ENCODE measurements around the gene MAP7D1. TPM values are rescaled to one million over a fixed set of nuclear protein-coding genes. Genes with fewer than 3 reads are reported as not detected.

Gene MAP7D1
- total and polyA plus RNA-seq, 2 experiments from 2014 or later = 141 to 239 TPM

DNA sequence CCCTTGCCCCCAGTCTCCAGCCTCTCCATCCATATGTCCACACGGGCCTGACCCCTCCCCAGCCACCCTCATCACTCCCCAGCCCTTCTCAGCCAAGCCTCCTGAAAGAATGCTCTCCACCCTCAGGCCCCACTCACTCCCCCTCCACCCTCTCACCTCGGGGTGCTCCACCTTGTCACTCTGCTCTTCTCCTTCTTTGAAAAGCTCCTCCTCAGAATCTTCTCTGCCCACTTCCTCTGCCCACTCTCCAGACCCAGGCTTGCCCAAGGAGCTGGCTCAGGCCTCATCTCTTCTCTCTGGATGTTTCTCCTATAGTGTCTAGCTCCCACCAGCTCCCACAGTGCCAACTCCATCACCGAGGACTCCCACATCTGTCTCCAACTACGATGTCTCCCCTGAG is 44.8 kb upstream of the MAP7D1 start:
- Histone ChIP-seq H3K27ac (no peak overlapping the region), H3K4me3 (no peak overlapping the region), H3K4me1 (ENCODE audit: low read depth) (no peaks in the 10 kb centered on the region), H3K9me3 (ENCODE audit: low read depth) (no peaks in the 10 kb centered on the region), H3K36me3 (no peaks in the 10 kb centered on the region), H3K27me3 (no peaks in the 10 kb centered on the region)
- TF ChIP-seq, protein P1, sequence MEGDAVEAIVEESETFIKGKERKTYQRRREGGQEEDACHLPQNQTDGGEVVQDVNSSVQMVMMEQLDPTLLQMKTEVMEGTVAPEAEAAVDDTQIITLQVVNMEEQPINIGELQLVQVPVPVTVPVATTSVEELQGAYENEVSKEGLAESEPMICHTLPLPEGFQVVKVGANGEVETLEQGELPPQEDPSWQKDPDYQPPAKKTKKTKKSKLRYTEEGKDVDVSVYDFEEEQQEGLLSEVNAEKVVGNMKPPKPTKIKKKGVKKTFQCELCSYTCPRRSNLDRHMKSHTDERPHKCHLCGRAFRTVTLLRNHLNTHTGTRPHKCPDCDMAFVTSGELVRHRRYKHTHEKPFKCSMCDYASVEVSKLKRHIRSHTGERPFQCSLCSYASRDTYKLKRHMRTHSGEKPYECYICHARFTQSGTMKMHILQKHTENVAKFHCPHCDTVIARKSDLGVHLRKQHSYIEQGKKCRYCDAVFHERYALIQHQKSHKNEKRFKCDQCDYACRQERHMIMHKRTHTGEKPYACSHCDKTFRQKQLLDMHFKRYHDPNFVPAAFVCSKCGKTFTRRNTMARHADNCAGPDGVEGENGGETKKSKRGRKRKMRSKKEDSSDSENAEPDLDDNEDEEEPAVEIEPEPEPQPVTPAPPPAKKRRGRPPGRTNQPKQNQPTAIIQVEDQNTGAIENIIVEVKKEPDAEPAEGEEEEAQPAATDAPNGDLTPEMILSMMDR (IDR thresholded peaks at IDR 0.05; ENCODE audit: low read depth, low read length) = no peak
- no peak for DNase-seq (ENCODE audit: low read depth in 1 of 2, low spot score in 1 of 2)

DNA sequence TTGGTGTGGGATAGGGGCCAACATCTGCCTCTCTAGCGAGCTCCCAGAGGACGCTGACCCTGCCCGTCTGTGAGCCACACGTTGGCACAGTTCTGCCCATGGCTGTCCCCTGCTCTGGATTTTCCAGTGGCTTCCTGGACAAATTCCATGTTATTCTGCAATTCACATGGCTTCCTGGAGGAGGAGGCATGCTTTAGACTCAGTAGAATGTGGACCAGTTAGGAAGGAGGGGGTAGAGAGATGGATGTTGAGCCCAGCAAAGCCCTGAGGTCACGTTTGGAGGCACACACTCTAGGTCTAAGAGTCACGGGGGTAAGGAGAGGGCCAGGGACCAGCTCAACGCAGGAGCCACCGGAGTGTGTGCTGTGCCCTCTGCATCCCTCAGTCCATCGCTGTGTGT is 43.1 kb upstream of the MAP7D1 start:
- H3K27me3 ChIP-seq = no peaks in the 10 kb centered on the region
- H3K4me3 ChIP-seq = no peak overlapping the region
- TF ChIP-seq, protein P1 (IDR thresholded peaks at IDR 0.05; ENCODE audit: low read depth, low read length) = no peak
- H3K9me3 ChIP-seq (ENCODE audit: low read depth) = no peaks in the 10 kb centered on the region
- no peak for DNase-seq (ENCODE audit: low read depth in 1 of 2, low spot score in 1 of 2)
- no peaks in the 10 kb centered on the region for H3K36me3 ChIP-seq
- H3K27ac ChIP-seq = no peak overlapping the region
- no peaks in the 10 kb centered on the region for H3K4me1 ChIP-seq (ENCODE audit: low read depth)

DNA sequence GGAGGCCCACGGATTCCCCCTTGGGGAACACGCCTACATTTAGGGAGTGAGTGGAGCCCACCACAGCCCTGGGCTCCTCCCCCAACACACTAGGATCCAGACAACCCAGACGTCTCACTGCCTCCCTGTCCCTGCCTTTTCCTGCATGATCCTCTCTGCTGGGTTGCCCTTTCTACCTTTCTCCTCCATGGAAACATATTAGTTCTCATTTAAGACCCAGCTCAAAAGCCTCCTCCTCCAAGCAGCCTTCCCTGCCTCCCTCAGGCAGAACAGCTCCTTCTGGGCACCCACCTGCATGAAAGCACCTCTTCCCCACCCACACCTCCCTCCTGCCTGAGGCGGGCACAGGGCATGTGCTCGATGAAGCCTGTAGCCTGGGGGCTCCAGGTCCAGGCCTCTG is 41.6 kb upstream of the MAP7D1 start:
- Histone ChIP-seq H3K4me3 (no peak overlapping the region), H3K4me1 (ENCODE audit: low read depth) (no peaks in the 10 kb centered on the region), H3K27ac (no peak overlapping the region), H3K36me3 (no peaks in the 10 kb centered on the region), H3K27me3 (no peaks in the 10 kb centered on the region), H3K9me3 (ENCODE audit: low read depth) (no peaks in the 10 kb centered on the region)
- TF ChIP-seq, protein P1 (IDR thresholded peaks at IDR 0.05; ENCODE audit: low read depth, low read length) = no peak
- DNase-seq (ENCODE audit: low read depth in 1 of 2, low spot score in 1 of 2) = no peak

DNA sequence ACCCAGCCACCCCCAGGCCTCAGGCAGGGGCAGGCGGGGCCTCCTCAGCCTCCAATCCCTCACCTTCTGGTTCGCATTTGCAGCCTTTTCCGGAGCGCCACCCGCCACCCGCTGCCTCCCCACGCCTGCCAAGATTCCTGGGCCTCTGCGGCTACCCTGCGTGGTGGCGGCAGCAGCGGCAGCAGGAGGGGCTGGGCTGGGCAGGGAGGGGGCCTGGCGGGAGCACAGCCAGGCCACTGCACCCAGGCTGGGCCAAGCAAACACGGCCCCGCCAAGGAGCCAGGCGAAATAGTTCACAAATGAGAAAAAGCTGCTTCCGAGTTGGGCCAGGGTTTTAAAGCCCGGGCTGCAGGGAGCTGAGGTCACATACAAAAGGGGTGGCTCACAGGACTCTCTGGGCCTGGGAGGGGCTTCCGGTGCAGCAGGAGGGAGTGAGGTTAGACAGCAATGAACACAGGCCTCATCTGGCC is 40.7 kb upstream of the MAP7D1 start:
- no peaks in the 10 kb centered on the region for H3K27me3 ChIP-seq
- H3K9me3 ChIP-seq (ENCODE audit: low read depth) = no peaks in the 10 kb centered on the region
- TF ChIP-seq, protein P1 (IDR thresholded peaks at IDR 0.05; ENCODE audit: low read depth, low read length) = no peak
- no peaks in the 10 kb centered on the region for H3K36me3 ChIP-seq
- H3K4me3 ChIP-seq = no peak overlapping the region
- H3K4me1 ChIP-seq (ENCODE audit: low read depth) = no peaks in the 10 kb centered on the region
- no peak overlapping the region for H3K27ac ChIP-seq
- DNase-seq (ENCODE audit: low read depth in 1 of 2, low spot score in 1 of 2) = peak in 1 of 2 donors; percentile 74

DNA sequence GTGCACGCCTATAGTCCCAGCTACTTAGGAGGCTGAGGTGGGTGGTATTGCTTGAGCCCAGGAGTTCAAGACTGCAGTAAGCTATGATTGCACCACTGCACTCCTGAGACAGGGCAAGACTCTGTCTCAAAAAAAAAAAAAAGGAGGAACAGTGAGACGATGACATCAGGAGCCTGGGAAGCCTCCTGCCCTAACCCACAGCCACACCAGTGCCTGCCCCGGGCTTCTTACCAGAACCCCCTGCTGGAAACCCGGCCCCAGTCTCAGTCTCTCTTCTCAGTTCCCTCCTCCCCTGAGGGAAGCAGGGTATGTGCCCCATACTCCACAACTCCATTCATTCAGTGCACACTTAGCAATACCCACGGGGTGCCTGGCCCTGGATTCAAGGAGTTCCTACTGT is 40.0 kb upstream of the MAP7D1 start:
- TF ChIP-seq, protein P1 (IDR thresholded peaks at IDR 0.05; ENCODE audit: low read depth, low read length) = no peak
- Histone ChIP-seq H3K4me3 (no peak overlapping the region), H3K27ac (no peak overlapping the region), H3K4me1 (ENCODE audit: low read depth) (no peaks in the 10 kb centered on the region), H3K36me3 (no peaks in the 10 kb centered on the region), H3K27me3 (no peaks in the 10 kb centered on the region), H3K9me3 (ENCODE audit: low read depth) (no peaks in the 10 kb centered on the region)
- peak in 1 of 2 donors; percentile 42 for DNase-seq (ENCODE audit: low read depth in 1 of 2, low spot score in 1 of 2)

DNA sequence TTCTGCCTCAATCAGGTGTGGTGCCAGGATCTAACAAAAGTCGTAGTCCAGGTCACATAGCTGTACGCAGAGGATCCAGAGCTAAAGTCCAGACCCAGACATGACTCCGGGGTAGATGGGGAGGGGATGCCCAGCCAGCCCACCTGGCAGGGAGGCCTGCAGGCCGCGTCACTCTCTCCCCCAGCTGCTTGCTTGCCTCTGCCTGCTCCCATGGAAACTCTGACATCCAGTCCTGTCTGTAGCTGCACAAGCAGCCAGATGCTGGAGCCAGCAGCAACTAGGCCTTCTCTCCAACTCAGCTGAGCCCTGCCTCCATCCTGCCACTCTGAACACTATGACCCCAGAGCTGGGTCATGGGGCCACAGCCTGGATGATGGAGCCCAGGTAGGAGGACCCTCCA is 39.1 kb upstream of the MAP7D1 start:
- DNase-seq (ENCODE audit: low read depth in 1 of 2, low spot score in 1 of 2) = no peak
- TF ChIP-seq, protein P1 (IDR thresholded peaks at IDR 0.05; ENCODE audit: low read depth, low read length) = no peak
- Histone ChIP-seq H3K9me3 (ENCODE audit: low read depth) (no peaks in the 10 kb centered on the region), H3K27ac (no peak overlapping the region), H3K4me1 (ENCODE audit: low read depth) (no peaks in the 10 kb centered on the region), H3K27me3 (peaks cover 3% of the 10 kb centered on the region), H3K4me3 (no peak overlapping the region), H3K36me3 (no peaks in the 10 kb centered on the region)
